ENCODE measurements around the gene RANBP9.

RANBP9 gene

GRCh38 chr6:13614926-13615791 is 96.5 kb downstream of the RANBP9 start, which contains the start of gene NOL7:
Gene NOL7 (plus strand): TSS chr6:13615335. CDS start chr6:13615359, 24 bp downstream.
- TF ChIP-seq ZNF274 (IDR thresholded peaks at IDR 0.05; ENCODE audit: low read depth, low read length) (no peak), YY1 (IDR thresholded peaks at IDR 0.05; ENCODE audit: insufficient read depth, insufficient read length) (peak; percentile 22), SUZ12 (IDR thresholded peaks at IDR 0.05; ENCODE audit: extremely low read depth, insufficient read depth, insufficient read length) (no peak)
- peak within 1 kb of the TSS; percentile 95 for H3K9ac ChIP-seq (ENCODE audit: insufficient read length, low read depth)
- H3K36me3 ChIP-seq (ENCODE audit: insufficient read depth, insufficient read length, low read length) = peaks cover 45% of the 10 kb centered on the region
- H3K9me3 ChIP-seq (ENCODE audit: insufficient read depth, low read length) = no peaks in the 10 kb centered on the region
- DNase-seq (ENCODE audit: low read depth, low spot score) = peak; percentile 89
- peak within 1 kb of the TSS; percentile 82 for H3K4me3 ChIP-seq (ENCODE audit: insufficient read length, low read depth)
- H3K27me3 ChIP-seq (ENCODE audit: insufficient read depth, insufficient read length) = no peaks in the 10 kb centered on the region
- no peaks in the 10 kb centered on the region for H3K4me1 ChIP-seq (ENCODE audit: insufficient read depth, insufficient read length)

- H3K4me3 ChIP-seq (ENCODE audit: insufficient read length, low read depth) = peak overlapping the region; percentile 82
- no peaks in the 10 kb centered on the region for H3K4me1 ChIP-seq (ENCODE audit: insufficient read depth, insufficient read length)
- peak overlapping the region; percentile 95 for H3K9ac ChIP-seq (ENCODE audit: insufficient read length, low read depth)
- DNase-seq (ENCODE audit: low read depth, low spot score) = peak; percentile 20
- TF ChIP-seq YY1 (IDR thresholded peaks at IDR 0.05; ENCODE audit: insufficient read depth, insufficient read length) = no peak
- TF ChIP-seq ZNF274 (IDR thresholded peaks at IDR 0.05; ENCODE audit: low read depth, low read length) = no peak
- no peak for TF ChIP-seq SUZ12 (IDR thresholded peaks at IDR 0.05; ENCODE audit: extremely low read depth, insufficient read depth, insufficient read length)
- no peaks in the 10 kb centered on the region for H3K27me3 ChIP-seq (ENCODE audit: insufficient read depth, insufficient read length)
- H3K9me3 ChIP-seq (ENCODE audit: insufficient read depth, low read length) = no peaks in the 10 kb centered on the region
- peaks cover 36% of the 10 kb centered on the region for H3K36me3 ChIP-seq (ENCODE audit: insufficient read depth, insufficient read length, low read length)
These were observed 97.3 kb downstream of the RANBP9 start for GRCh38 chr6:13614126-13614925.

DNA sequence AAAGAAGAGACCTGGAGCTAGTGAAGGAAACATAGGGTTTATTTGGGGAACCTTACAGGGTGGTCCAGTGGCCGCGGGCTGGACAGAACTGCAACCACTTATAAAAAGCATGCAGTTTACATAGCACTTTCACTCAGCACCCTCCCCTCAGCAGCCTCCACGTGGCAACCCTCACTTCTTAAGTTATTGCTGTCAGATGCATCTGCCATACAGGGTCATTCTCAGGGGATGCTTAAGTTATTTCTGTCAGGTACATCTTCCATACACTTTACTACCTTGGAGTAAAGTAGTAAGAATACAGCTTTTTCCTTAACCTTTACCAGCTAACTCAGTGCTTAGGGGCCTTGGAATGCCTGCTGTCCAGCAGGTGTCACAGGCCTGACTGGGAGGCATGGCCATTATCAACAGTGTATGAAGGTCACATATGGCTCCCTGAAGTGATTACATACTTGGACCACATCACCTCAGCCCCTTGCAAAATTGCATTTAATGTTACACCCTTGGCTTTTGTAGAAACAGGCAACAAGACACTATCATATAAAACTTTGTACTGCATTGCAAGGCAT is 98.5 kb downstream of the RANBP9 start:
- TF ChIP-seq YY1 (IDR thresholded peaks at IDR 0.05; ENCODE audit: insufficient read depth, insufficient read length) = no peak
- TF ChIP-seq SUZ12 (IDR thresholded peaks at IDR 0.05; ENCODE audit: extremely low read depth, insufficient read depth, insufficient read length) = no peak
- Histone ChIP-seq H3K36me3 (ENCODE audit: insufficient read depth, insufficient read length, low read length) (peaks cover 27% of the 10 kb centered on the region), H3K4me1 (ENCODE audit: insufficient read depth, insufficient read length) (no peaks in the 10 kb centered on the region), H3K27me3 (ENCODE audit: insufficient read depth, insufficient read length) (no peaks in the 10 kb centered on the region), H3K4me3 (ENCODE audit: insufficient read length, low read depth) (no peak overlapping the region), H3K9ac (ENCODE audit: insufficient read length, low read depth) (no peak overlapping the region), H3K9me3 (ENCODE audit: insufficient read depth, low read length) (no peaks in the 10 kb centered on the region)
- DNase-seq (ENCODE audit: low read depth, low spot score) = no peak

DNA sequence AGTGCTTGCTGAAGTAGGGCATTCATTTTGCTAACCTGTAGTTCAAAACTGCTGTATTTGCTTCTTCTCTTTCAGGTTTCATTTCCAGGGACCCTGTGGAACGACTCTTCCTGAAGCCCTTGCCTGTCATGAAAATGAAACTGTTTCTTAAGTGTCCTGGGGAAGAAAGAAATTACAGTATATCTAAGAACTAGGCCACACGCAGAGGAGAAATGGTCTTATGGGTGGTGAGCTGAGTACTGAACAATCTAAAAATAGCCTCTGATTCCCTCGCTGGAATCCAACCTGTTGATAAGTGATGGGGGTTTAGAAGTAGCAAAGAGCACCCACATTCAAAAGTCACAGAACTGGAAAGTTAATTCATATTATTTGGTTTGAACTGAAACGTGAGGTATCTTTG is 99.9 kb downstream of the RANBP9 start:
- TF ChIP-seq YY1 (IDR thresholded peaks at IDR 0.05; ENCODE audit: insufficient read depth, insufficient read length) = no peak
- no peak for TF ChIP-seq SUZ12 (IDR thresholded peaks at IDR 0.05; ENCODE audit: extremely low read depth, insufficient read depth, insufficient read length)
- TF ChIP-seq ZNF274 (IDR thresholded peaks at IDR 0.05; ENCODE audit: low read depth, low read length) = no peak
- DNase-seq (ENCODE audit: low read depth, low spot score) = no peak
- H3K36me3 ChIP-seq (ENCODE audit: insufficient read depth, insufficient read length, low read length) = peaks cover 16% of the 10 kb centered on the region
- H3K4me1 ChIP-seq (ENCODE audit: insufficient read depth, insufficient read length) = no peaks in the 10 kb centered on the region
- H3K27me3 ChIP-seq (ENCODE audit: insufficient read depth, insufficient read length) = no peaks in the 10 kb centered on the region
- no peak overlapping the region for H3K9ac ChIP-seq (ENCODE audit: insufficient read length, low read depth)
- no peak overlapping the region for H3K4me3 ChIP-seq (ENCODE audit: insufficient read length, low read depth)
- no peaks in the 10 kb centered on the region for H3K9me3 ChIP-seq (ENCODE audit: insufficient read depth, low read length)

GRCh38 chr6:13605634-13606033 is 106.0 kb downstream of the RANBP9 start:
- TF ChIP-seq SUZ12 (IDR thresholded peaks at IDR 0.05; ENCODE audit: extremely low read depth, insufficient read depth, insufficient read length) = no peak
- TF ChIP-seq ZNF274 (IDR thresholded peaks at IDR 0.05; ENCODE audit: low read depth, low read length) = no peak
- no peak for TF ChIP-seq YY1 (IDR thresholded peaks at IDR 0.05; ENCODE audit: insufficient read depth, insufficient read length)
- peaks cover 18% of the 10 kb centered on the region for H3K36me3 ChIP-seq (ENCODE audit: insufficient read depth, insufficient read length, low read length)
- H3K4me3 ChIP-seq (ENCODE audit: insufficient read length, low read depth) = no peak overlapping the region
- no peaks in the 10 kb centered on the region for H3K9me3 ChIP-seq (ENCODE audit: insufficient read depth, low read length)
- DNase-seq (ENCODE audit: low read depth, low spot score) = no peak
- H3K4me1 ChIP-seq (ENCODE audit: insufficient read depth, insufficient read length) = no peaks in the 10 kb centered on the region
- H3K9ac ChIP-seq (ENCODE audit: insufficient read length, low read depth) = no peak overlapping the region
- H3K27me3 ChIP-seq (ENCODE audit: insufficient read depth, insufficient read length) = no peaks in the 10 kb centered on the region

DNA sequence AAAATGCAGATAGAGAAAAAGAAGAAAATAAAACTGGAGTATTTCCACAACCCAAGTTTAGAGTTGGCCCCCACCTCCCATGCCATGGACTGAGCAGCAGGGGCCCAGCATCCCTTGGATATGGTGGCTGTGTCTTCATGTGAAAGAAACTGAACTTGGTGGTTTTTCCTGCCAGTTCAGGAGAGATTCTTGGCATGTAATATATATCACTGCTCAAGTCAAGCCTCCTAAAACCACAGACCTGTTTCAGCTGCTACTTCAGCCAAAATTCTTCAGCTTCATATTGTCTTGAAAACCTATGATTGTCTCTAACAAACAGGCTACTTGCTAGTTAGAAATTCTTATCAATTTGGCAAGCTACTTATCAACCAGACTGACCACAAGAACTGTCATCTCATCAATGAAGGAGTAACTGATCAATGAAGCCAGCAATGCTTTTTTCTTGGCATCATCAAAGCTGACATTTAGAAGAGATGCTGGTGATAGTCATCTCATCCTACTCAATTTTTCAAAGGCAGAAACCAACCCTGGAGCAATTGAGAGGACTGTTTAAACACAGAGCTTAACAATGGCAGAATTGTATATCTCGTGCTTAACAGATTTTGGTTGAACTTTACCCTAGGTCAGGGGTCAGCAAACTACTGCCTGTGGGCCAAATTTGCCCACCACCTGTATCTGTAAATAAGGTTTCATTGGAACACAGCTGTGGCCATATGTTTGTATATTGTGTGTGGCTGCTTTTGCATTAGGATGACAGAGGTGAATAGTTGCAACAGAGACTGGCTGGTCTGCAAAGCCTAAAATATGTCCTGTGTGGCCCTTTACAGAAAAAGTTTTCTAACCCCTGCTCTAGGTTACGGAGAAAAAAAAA is 106.9 kb downstream of the RANBP9 start:
- Histone ChIP-seq H3K36me3 (ENCODE audit: insufficient read depth, insufficient read length, low read length) (peaks cover 22% of the 10 kb centered on the region), H3K9ac (ENCODE audit: insufficient read length, low read depth) (no peak overlapping the region), H3K27me3 (ENCODE audit: insufficient read depth, insufficient read length) (no peaks in the 10 kb centered on the region), H3K9me3 (ENCODE audit: insufficient read depth, low read length) (no peaks in the 10 kb centered on the region), H3K4me1 (ENCODE audit: insufficient read depth, insufficient read length) (no peaks in the 10 kb centered on the region), H3K4me3 (ENCODE audit: insufficient read length, low read depth) (no peak overlapping the region)
- TF ChIP-seq SUZ12 (IDR thresholded peaks at IDR 0.05; ENCODE audit: extremely low read depth, insufficient read depth, insufficient read length) (no peak), YY1 (IDR thresholded peaks at IDR 0.05; ENCODE audit: insufficient read depth, insufficient read length) (no peak), ZNF274 (IDR thresholded peaks at IDR 0.05; ENCODE audit: low read depth, low read length) (no peak)
- DNase-seq (ENCODE audit: low read depth, low spot score) = no peak
